CD8-positive, alpha-beta memory T cell (primary cell): ENCODE measurements around the gene NARS2. TPM values are rescaled to one million over a fixed set of nuclear protein-coding genes. Genes with fewer than 3 reads are reported as not detected.

Experiments used
- CTCF ChIA-PET: fragments of 350-600 bp; sonication (Branson Sonifier 250); formaldehyde crosslinking; loops from one replicate; lab custom pipeline; 2021; ENCODE audit warnings: antibody characterized with exemption; lab: Charles Lee
- POLR2A ChIA-PET: fragments of 350-600 bp; sonication (Branson Sonifier 250); formaldehyde crosslinking; loops from one replicate; lab custom pipeline; 2021; ENCODE audit warnings: antibody characterized with exemption; lab: Charles Lee
- DNase-seq, 5 donors: peaks; one replicate each; pipeline versions ENCODE4 v3.0.0 to v3.0.0-alpha.2; 2020 to 2022; ENCODE audit warnings: mixed read lengths in 1 of 5
- H3K27ac ChIP-seq: one replicate; pipeline ENCODE4 v1.7.0; 2013; ENCODE audit warnings: low read depth, mild to moderate bottlenecking, low read length, moderate library complexity
- H3K27me3 ChIP-seq: 2 replicates; pipeline ENCODE4 v1.7.0; 2013; ENCODE audit warnings: low read length, mild to moderate bottlenecking; ENCODE audit not compliant: insufficient read depth, poor library complexity, severe bottlenecking
- H3K36me3 ChIP-seq: 2 replicates; pipeline ENCODE4 v1.7.0; 2013; ENCODE audit warnings: mild to moderate bottlenecking, low read length, moderate library complexity; ENCODE audit not compliant: insufficient read depth
- H3K4me1 ChIP-seq: 2 replicates; pipeline ENCODE4 v1.7.0; 2013; ENCODE audit warnings: mild to moderate bottlenecking, low read length, moderate library complexity; ENCODE audit not compliant: insufficient read depth
- H3K4me3 ChIP-seq: 2 replicates; pipeline ENCODE4 v1.7.0; 2013; ENCODE audit warnings: mild to moderate bottlenecking, low read length
- H3K9me3 ChIP-seq: 2 replicates; pipeline ENCODE4 v1.7.0; 2013; ENCODE audit warnings: mild to moderate bottlenecking, low read length
- H3K27ac Mint-ChIP-seq, 8 donors: one replicate each; pipeline ENCODE4 v1.8.0; 2020 to 2021; ENCODE audit warnings: mixed read lengths in 8 of 8, mild to moderate bottlenecking in 6 of 8, inconsistent platforms in 3 of 8, moderate library complexity in 3 of 8
- H3K27me3 Mint-ChIP-seq, 2 donors: one replicate each; pipeline ENCODE4 v1.8.0; 2020 to 2021; ENCODE audit warnings: mixed read lengths in 2 of 2, mild to moderate bottlenecking in 1 of 2, moderate library complexity in 1 of 2
- H3K36me3 Mint-ChIP-seq, 3 donors: one replicate each; pipeline ENCODE4 v1.8.0; 2020 to 2021; ENCODE audit warnings: mixed read lengths in 3 of 3, inconsistent platforms in 1 of 3, mild to moderate bottlenecking in 1 of 3
- H3K4me1 Mint-ChIP-seq, 3 donors: one replicate each; pipeline ENCODE4 v1.8.0; 2020 to 2021; ENCODE audit warnings: mixed read lengths in 3 of 3, inconsistent platforms in 1 of 3, mild to moderate bottlenecking in 1 of 3
- H3K4me3 Mint-ChIP-seq, 7 donors: one replicate each; pipeline ENCODE4 v1.8.0; 2020 to 2021; ENCODE audit warnings: mixed read lengths in 7 of 7, mild to moderate bottlenecking in 6 of 7, moderate library complexity in 4 of 7, inconsistent platforms in 2 of 7
- H3K9me3 Mint-ChIP-seq, 5 donors: one replicate each; pipeline ENCODE4 v1.8.0; 2020 to 2022; ENCODE audit warnings: mixed read lengths in 5 of 5, mild to moderate bottlenecking in 3 of 5, moderate library complexity in 2 of 5, inconsistent platforms in 1 of 5
- polyA plus RNA-seq: library from polyadenylated mRNA; unstranded; fragments of 300-500 nt; fragmentation: Illumina TruSeq; gene quantifications from one replicate; pipeline ENCODE4 v1.2.3, GENCODE V29; 2021
- total RNA-seq, 2 experiments: library from RNA; stranded (reverse); gene quantifications; one replicate each; pipeline ENCODE4 v1.2.3, GENCODE V29; 2021

Gene NARS2
- total and polyA plus RNA-seq, 3 experiments from 2014 or later: 14.5 to 24.5 (median 23.9) TPM

GRCh38 chr11:78386215-78386941 is 188.3 kb downstream of the NARS2 start:
- H3K9me3 Mint-ChIP-seq: peaks cover 8 to 21% (median 12%) of the 10 kb centered on the region in 5 donors
- H3K36me3 Mint-ChIP-seq: peaks cover 1 to 25% (median 7%) of the 10 kb centered on the region in 3 donors
- no peaks in the 10 kb centered on the region for H3K4me1 ChIP-seq
- no peaks in the 10 kb centered on the region for H3K36me3 ChIP-seq
- no peaks in the 10 kb centered on the region for H3K4me1 Mint-ChIP-seq
- H3K4me3 Mint-ChIP-seq: no peak overlapping the region
- no peaks in the 10 kb centered on the region for H3K9me3 ChIP-seq
- H3K27me3 Mint-ChIP-seq: peaks cover 4 to 6% of the 10 kb centered on the region in 2 donors
- H3K27ac ChIP-seq: no peak overlapping the region
- no peak overlapping the region for H3K27ac Mint-ChIP-seq
- CTCF ChIA-PET: no interaction called here
- H3K27me3 ChIP-seq: no peaks in the 10 kb centered on the region
- no peak overlapping the region for H3K4me3 ChIP-seq
- POLR2A ChIA-PET: no interaction called here
- no peak for DNase-seq

Other genes starting within 250 kb of the NARS2 start
- gene GAB2, start 157.0 kb downstream of the NARS2 start, total RNA-seq: 1 to 10 TPM; 2.9 to 4.3 TPM
- gene GAB2, start 157.0 kb downstream of the NARS2 start, polyA plus RNA-seq: not detected